SK-N-MC (cell line): ENCODE measurements around the gene ANAPC4.

ENCODE experiments used
- EZH2 ChIP-seq: fragments of 200-600 bp; sonication (generic); IDR thresholded peaks from one replicate; pipeline ENCODE4 v1.6.1; 2017; ENCODE audit warnings: antibody characterized with exemption
- POLR2AphosphoS5 ChIP-seq: IDR thresholded peaks from 2 replicates; pipeline ENCODE4 v1.6.1; 2012; ENCODE audit warnings: mild to moderate bottlenecking, low read depth, low read length, borderline replicate concordance

DNA sequence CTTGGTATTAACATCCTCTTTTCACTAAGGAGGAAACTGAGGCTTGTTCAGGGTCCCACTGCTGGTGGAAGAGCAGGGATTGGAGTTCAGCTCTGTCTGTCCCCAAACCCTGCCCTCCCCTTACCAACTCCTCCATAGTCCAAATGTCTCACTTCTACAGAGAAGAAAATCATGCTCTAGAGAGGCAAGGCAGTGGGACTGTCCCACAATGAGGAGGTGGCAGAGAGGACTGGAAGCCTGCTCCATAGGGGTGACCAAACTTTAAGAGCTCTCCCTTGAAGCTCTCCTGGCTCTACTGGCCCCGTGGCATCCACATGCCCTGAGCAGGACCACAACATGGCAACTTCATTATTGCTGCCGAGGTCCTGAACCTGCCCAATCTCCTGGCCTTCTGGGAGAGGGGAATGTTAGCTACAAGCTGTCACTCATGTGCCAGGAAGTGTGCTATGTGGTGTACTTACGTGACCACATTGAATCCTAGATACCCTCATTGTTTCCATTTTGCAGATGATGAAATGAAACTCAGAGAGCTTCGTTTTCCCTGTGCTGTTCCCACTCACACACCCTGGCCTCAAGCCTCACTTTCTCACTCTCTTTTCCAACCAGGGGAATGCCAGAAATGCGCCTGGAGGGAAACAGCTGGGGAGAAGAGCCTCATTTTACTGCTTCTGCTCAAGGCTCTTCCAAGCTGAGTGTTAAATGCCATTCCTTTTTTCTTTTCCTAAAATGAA is 71.5 kb downstream of the ANAPC4 start:
- TF ChIP-seq EZH2 (no peak), POLR2AphosphoS5 (no peak)
